ENCODE results near the gene MKLN1. TPM values are rescaled to one million over a fixed set of nuclear protein-coding genes. Genes with fewer than 3 reads are reported as not detected.
A peak's percentile ranks its signal among the peaks of the same experiment; 100 is the strongest.

Gene MKLN1
- total and polyA plus RNA-seq, 2 of the 4 experiments (the other 2 are of a cell fraction), result 17.5 to 52.0 TPM

GRCh38 chr7:131504157-131504899, 176.7 kb downstream of the MKLN1 start:
- ChIA-PET POLR2A (ENCODE audit: unreplicated experiment) (no interaction called here), CTCF (no interaction called here)
- dilution Hi-C loops (cut with HindIII; ENCODE audit: low sequenced_read_pairs, unreplicated experiment) (no loop called here), intact Hi-C loops (cut with micrococcal nuclease) (no loop called here), in situ Hi-C loops (cut with MboI; ENCODE audit: low sequenced_read_pairs) (no loop called here)
- DNase-seq (no peak), ATAC-seq (ENCODE audit: low read depth) (no peak)
- Histone ChIP-seq H2AK5ac (ENCODE audit: low read depth, low read length) (no peak overlapping the region), H3K27ac (ENCODE audit: insufficient read depth, low read length) (no peak overlapping the region), H3K9ac (ENCODE audit: low read depth, low read length) (no peak overlapping the region), H2AFZ (replicated peaks; ENCODE audit: low read length, poor library complexity) (no peak overlapping the region), H4K8ac (ENCODE audit: low read depth in 2 of 2, low read length in 2 of 2) (no peak overlapping the region), H3K4me1 (ENCODE audit: control insufficient read depth, insufficient read depth, low read length) (peaks cover 21% of the 10 kb centered on the region), H3K9me1 (ENCODE audit: insufficient read depth, low read length) (peaks cover 27% of the 10 kb centered on the region), H3K36me3 (ENCODE audit: control insufficient read depth, insufficient read depth, low read length) (no peaks in the 10 kb centered on the region), H3K27me3 (ENCODE audit: control insufficient read depth, insufficient read depth, low read length) (no peaks in the 10 kb centered on the region; the same call in 1 of the 2 replicates), H3K4me2 (ENCODE audit: low read depth, low read length) (no peak overlapping the region), H3K9me3 (ENCODE audit: control insufficient read depth, insufficient read depth, low read length) (no peaks in the 10 kb centered on the region), H3K4me3 (ENCODE audit: insufficient read depth, low read depth, low read length) (no peak overlapping the region), H3K14ac (replicated peaks; ENCODE audit: low read depth, low read length) (no peak overlapping the region), H4K91ac (ENCODE audit: insufficient read depth, low read depth, low read length) (no peak overlapping the region), H2BK5ac (ENCODE audit: low read depth, low read length, poor library complexity, severe bottlenecking) (no peak overlapping the region), H3K18ac (ENCODE audit: low read depth, low read length) (no peak overlapping the region), H4K20me1 (ENCODE audit: insufficient read depth, low read length) (peaks cover 13% of the 10 kb centered on the region), H2BK15ac (ENCODE audit: low read depth, low read length) (no peak overlapping the region), H2AK9ac (replicated peaks; ENCODE audit: low read depth, low read length, poor library complexity) (peak overlapping the region; percentile 13), H2BK20ac (ENCODE audit: low read depth, low read length) (no peak overlapping the region), H3K4ac (ENCODE audit: low read depth, low read length) (no peak overlapping the region), H3K56ac (ENCODE audit: extremely low read depth, insufficient read depth, low read length) (no peak overlapping the region), H4K5ac (ENCODE audit: low read depth, low read length) (no peak overlapping the region), H3K79me1 (ENCODE audit: low read depth in 1 of 2, low read length in 2 of 2) (peaks cover 0 to 8% of the 10 kb centered on the region in 2 experiments; a peak in 1 of 4 replicates), H3K23ac (ENCODE audit: low read depth, low read length) (no peak overlapping the region), H2BK120ac (ENCODE audit: low read depth, low read length) (no peak overlapping the region)
- BruUV-seq (replicated peaks), result no TSS peak
- no peak for TF ChIP-seq POLR2A (IDR thresholded peaks at IDR 0.05; ENCODE audit: low read depth, low read length)
- TF ChIP-seq BHLHE40 (IDR thresholded peaks at IDR 0.05; ENCODE audit: low read depth, low read length), result no peak
- TF ChIP-seq CHD1 (IDR thresholded peaks at IDR 0.05; ENCODE audit: low read depth, low read length), result no peak
- TF ChIP-seq MAZ (IDR thresholded peaks at IDR 0.05; ENCODE audit: borderline replicate concordance, low read depth, low read length), result no peak
- TF ChIP-seq CEBPB (IDR thresholded peaks at IDR 0.05; ENCODE audit: low read depth, low read length), result no peak
- no peak for TF ChIP-seq MAFK (IDR thresholded peaks at IDR 0.05; ENCODE audit: low read depth, low read length)
- TF ChIP-seq MXI1 (IDR thresholded peaks at IDR 0.05; ENCODE audit: borderline replicate concordance, low read depth, low read length), result no peak
- no peak for TF ChIP-seq RAD21 (IDR thresholded peaks at IDR 0.05; ENCODE audit: low read length)
- TF ChIP-seq RFX5 (IDR thresholded peaks at IDR 0.05; ENCODE audit: low read depth, low read length), result no peak
- no peak for TF ChIP-seq SMC3 (IDR thresholded peaks at IDR 0.05; ENCODE audit: low read depth, low read length)
- no peak for TF ChIP-seq ELK1 (IDR thresholded peaks at IDR 0.05; ENCODE audit: borderline replicate concordance, low read depth, low read length)
- no peak for TF ChIP-seq RCOR1 (IDR thresholded peaks at IDR 0.05; ENCODE audit: insufficient replicate concordance, low read length)
- TF ChIP-seq FOS (IDR thresholded peaks at IDR 0.05; ENCODE audit: low read depth, low read length), result no peak
- TF ChIP-seq CTCF (conservative IDR thresholded peaks at IDR 0.05; ENCODE audit: low read depth, low read length), result no peak
- TF ChIP-seq, protein P1, sequence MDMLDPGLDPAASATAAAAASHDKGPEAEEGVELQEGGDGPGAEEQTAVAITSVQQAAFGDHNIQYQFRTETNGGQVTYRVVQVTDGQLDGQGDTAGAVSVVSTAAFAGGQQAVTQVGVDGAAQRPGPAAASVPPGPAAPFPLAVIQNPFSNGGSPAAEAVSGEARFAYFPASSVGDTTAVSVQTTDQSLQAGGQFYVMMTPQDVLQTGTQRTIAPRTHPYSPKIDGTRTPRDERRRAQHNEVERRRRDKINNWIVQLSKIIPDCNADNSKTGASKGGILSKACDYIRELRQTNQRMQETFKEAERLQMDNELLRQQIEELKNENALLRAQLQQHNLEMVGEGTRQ (IDR thresholded peaks at IDR 0.05; ENCODE audit: low read depth, low read length), result no peak
- TF ChIP-seq NFE2L2 (IDR thresholded peaks at IDR 0.05; ENCODE audit: low read depth, low read length), result no peak
- 100% methylated on average over 1 of the region's 14 CpGs; no CpG with 5 or more reads in 1 of the 2 experiments for WGBS, 2 experiments (ENCODE audit: extremely low coverage in 2 of 2, insufficient read length in 1 of 2)
